Measurements from ENCODE around the gene MAPK4. TPM values are rescaled to one million over a fixed set of nuclear protein-coding genes. Genes with fewer than 3 reads are reported as not detected.
"Not testable (repeated sequence)": the region's sequence is repeated elsewhere in the genome, so short reads cannot be mapped to it uniquely, and the experiment has no call there.

The MAPK4 gene
- 14.8 and 16.3 TPM in 2 replicates for total RNA-seq
- long read RNA-seq, partial matches to known transcripts = 0 of 3 reads
- long read RNA-seq, other reads (novel, unspliced or antisense) = 3 of 3 reads

DNA sequence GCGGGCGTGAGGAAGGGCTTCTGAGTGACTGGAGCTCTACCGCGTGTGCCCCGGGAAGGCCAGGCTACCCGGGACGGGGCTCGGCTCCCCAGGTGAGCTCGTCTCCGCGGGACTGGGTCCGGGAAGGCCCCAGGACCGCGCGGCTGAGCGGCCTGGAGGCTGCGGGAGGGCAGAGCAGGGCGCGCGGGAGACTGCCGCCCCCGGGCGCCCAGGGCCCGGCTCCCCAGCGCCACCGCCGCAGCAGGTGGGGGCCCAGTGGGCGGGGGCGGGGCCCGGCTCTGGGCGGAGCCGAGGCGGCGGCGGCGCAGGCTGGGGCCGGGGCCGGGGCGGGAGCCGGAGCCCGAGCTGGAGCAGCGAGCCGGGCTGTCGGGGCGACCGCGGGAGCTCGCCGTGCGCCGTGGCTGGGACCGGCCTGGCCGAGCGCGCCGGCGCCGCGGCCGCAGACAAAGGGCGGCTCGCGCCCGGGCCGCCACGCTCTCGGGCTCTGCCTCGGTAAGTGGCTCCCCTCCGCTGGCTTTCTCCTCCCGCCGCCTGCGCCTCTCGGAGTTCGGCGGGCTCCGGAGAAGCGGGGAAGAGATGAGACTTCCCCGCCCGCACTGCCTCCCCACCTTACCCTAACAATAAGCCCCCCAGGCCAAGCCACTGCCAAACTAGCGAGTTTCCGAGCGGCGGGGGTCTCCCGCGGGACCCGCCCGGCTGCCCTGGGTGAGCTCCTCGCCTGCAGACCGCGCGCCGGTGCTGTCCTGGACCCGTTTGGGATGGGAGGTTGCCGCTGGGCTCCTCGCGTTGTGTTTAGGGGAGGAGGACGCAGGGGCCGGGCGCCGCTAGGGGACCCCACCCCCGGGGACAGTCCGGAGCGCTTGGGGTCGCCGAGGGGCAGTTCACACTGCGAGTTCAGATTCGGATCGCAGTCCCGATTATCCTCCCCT lies at the start of gene MAPK4:
Gene MAPK4, plus strand, starts transcription at position 336 of the 929 bp plus-strand sequence. CDS start 103,872 bp downstream, outside the sequence.
- H3K27me3 Mint-ChIP-seq = peaks cover 21% of the 10 kb centered on the region
- no peaks in the 10 kb centered on the region for H3K36me3 Mint-ChIP-seq (ENCODE audit: insufficient read depth)
- H3K4me1 Mint-ChIP-seq (ENCODE audit: low read depth) = peaks cover 14% of the 10 kb centered on the region
- H3K9me3 Mint-ChIP-seq (ENCODE audit: low read depth) = peaks cover 6% of the 10 kb centered on the region
- peak within 1 kb of the TSS; percentile 80 for H3K4me3 Mint-ChIP-seq (ENCODE audit: low read depth)
- TF ChIP-seq, protein P1, sequence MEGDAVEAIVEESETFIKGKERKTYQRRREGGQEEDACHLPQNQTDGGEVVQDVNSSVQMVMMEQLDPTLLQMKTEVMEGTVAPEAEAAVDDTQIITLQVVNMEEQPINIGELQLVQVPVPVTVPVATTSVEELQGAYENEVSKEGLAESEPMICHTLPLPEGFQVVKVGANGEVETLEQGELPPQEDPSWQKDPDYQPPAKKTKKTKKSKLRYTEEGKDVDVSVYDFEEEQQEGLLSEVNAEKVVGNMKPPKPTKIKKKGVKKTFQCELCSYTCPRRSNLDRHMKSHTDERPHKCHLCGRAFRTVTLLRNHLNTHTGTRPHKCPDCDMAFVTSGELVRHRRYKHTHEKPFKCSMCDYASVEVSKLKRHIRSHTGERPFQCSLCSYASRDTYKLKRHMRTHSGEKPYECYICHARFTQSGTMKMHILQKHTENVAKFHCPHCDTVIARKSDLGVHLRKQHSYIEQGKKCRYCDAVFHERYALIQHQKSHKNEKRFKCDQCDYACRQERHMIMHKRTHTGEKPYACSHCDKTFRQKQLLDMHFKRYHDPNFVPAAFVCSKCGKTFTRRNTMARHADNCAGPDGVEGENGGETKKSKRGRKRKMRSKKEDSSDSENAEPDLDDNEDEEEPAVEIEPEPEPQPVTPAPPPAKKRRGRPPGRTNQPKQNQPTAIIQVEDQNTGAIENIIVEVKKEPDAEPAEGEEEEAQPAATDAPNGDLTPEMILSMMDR (IDR thresholded peaks at IDR 0.05; ENCODE audit: unreplicated experiment) = no peak
- peak within 1 kb of the TSS; percentile 86 for H3K27ac Mint-ChIP-seq
- DNase-seq (ENCODE audit: low spot score, unreplicated experiment) = peak; percentile 50

DNA sequence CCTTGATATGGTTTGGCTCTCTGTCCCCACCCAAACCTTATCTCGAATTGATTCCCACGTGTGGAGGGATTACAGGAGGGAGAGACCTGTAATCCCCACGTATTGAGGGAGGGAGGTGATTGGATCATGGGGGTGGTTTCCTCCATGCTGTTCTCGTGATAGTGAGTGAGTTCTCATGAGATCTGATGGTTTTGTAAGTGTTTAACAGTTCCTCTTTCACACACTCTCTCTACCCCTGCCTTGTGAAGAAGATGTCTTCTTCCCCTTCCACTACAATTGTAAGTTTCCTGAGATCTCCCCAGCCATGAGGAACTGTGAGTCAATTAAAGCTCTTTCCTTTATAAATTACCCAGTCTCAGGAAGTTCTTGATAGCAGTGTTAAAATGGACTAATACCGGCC lies 42.6 kb upstream of the MAPK4 start:
- H3K4me1 Mint-ChIP-seq (ENCODE audit: low read depth); DNase-seq (ENCODE audit: low spot score, unreplicated experiment); H3K36me3 Mint-ChIP-seq (ENCODE audit: insufficient read depth); H3K27ac Mint-ChIP-seq; H3K27me3 Mint-ChIP-seq; H3K4me3 Mint-ChIP-seq (ENCODE audit: low read depth); H3K9me3 Mint-ChIP-seq (ENCODE audit: low read depth): not testable (repeated sequence)

DNA sequence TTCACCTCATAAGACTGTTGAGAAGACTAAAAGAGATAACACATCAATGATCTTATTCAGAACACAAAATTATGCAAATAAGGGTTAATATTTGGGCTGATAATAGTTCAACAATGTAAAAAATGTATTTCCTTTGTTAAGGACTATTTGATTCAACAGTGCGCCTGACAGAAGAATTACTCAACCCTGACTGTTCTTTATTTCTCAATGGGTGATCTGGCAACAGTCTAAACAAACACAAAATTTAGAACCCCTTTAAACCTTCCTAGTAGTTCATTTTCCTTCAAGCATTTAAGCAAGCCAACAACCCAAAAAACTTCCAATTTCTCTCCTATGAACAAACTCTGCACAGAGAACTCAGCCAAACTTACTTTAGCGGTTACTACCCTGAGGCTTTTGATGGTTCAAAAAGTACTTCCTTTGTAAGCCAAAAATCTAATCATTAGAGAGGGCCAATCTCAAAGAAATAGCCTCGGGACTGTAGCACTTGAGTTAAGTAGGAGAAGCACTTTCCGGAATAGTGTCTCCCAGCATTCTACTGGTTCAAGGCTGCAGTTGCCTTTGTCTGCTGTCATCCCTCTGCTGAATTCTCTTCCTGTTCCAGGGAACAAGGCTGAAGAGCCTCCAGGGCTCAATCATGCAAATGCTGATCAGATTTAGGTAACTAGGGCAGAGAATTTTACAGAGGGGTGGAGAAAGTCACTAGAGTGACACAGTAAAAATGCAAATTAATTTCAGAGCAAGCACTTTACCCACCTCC lies 40.9 kb upstream of the MAPK4 start:
- H3K27me3 Mint-ChIP-seq = no peaks in the 10 kb centered on the region
- H3K4me1 Mint-ChIP-seq (ENCODE audit: low read depth) = peaks cover 11% of the 10 kb centered on the region
- TF ChIP-seq, protein P1 (IDR thresholded peaks at IDR 0.05; ENCODE audit: unreplicated experiment) = no peak
- H3K4me3 Mint-ChIP-seq (ENCODE audit: low read depth) = no peak overlapping the region
- no peaks in the 10 kb centered on the region for H3K36me3 Mint-ChIP-seq (ENCODE audit: insufficient read depth)
- H3K27ac Mint-ChIP-seq = no peak overlapping the region
- DNase-seq (ENCODE audit: low spot score, unreplicated experiment) = no peak
- no peaks in the 10 kb centered on the region for H3K9me3 Mint-ChIP-seq (ENCODE audit: low read depth)

DNA sequence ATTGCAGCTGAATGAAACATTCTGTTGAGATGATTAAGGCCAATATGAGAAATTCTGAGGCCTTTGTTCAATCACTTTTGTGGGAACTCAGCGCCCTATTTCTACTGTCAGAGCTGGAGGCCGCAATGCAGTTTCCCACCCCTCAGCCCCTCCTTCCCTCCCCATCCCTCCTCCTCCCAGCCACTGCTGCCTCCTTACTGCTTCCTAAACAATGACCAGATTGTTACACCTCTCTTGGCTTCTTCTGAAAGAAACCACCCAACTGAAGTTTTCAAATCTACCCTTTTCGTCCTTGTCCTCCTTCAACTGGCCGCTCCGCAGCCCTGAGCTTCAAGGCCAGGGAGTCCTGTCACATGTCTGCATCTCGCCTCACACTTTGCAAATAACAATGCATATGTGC lies 36.7 kb upstream of the MAPK4 start:
- Mint-ChIP-seq H3K36me3 (ENCODE audit: insufficient read depth) (no peaks in the 10 kb centered on the region), H3K27me3 (no peaks in the 10 kb centered on the region), H3K4me3 (ENCODE audit: low read depth) (no peak overlapping the region), H3K4me1 (ENCODE audit: low read depth) (peaks cover 19% of the 10 kb centered on the region), H3K27ac (no peak overlapping the region), H3K9me3 (ENCODE audit: low read depth) (no peaks in the 10 kb centered on the region)
- DNase-seq (ENCODE audit: low spot score, unreplicated experiment) = no peak
- TF ChIP-seq, protein P1 (IDR thresholded peaks at IDR 0.05; ENCODE audit: unreplicated experiment) = no peak

DNA sequence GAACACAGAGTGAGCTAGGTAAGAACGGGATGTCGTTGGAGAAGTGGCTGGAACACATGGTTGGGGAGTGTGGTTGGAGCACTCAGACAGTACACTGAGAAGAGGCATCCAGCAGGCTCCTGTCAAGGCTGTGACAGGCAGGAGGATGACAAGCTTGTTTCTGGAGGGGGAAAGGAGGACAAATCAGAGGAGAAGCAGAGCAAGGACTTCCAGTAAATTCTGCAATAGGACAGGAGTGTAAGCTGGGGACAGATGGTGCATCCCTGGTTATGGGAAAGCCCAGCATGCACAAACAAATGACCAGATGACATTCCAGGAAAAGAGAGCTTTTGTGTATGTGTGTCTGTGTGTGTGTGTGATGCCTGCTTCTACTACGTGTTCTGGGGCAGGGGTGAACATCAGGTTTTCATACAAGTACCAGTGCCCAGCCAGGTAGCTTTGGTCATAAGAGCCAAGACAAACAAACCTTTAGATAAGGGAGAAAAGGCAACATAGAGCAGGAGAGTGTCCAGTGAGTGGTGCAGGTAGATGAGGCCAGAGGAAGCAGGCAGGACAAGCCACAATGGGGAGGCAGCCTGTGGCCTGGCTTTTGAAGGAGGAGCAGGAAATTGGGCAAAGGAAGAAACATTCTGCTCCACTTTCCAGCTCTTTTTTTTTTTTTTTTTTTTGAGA lies 32.1 kb upstream of the MAPK4 start:
- TF ChIP-seq, protein P1 (IDR thresholded peaks at IDR 0.05; ENCODE audit: unreplicated experiment) = no peak
- no peak for DNase-seq (ENCODE audit: low spot score, unreplicated experiment)
- Mint-ChIP-seq H3K4me1 (ENCODE audit: low read depth) (peaks cover 19% of the 10 kb centered on the region), H3K27me3 (peaks cover 5% of the 10 kb centered on the region), H3K36me3 (ENCODE audit: insufficient read depth) (peaks cover under 1% of the 10 kb centered on the region), H3K27ac (no peak overlapping the region), H3K9me3 (ENCODE audit: low read depth) (peaks cover 2% of the 10 kb centered on the region), H3K4me3 (ENCODE audit: low read depth) (no peak overlapping the region)

Data from progenitor cell of endocrine pancreas (in vitro differentiated cells).